HepG2 (cell line): ENCODE data around the gene ZC3H14.

Experiments
- ATF2 ChIP-seq: sonication (generic); formaldehyde crosslinking; IDR thresholded peaks from 2 replicates; pipeline ENCODE4 v1.4.0; 2020; ENCODE audit warnings: missing genetic modification reagents
- BRD4 ChIP-seq: sonication (generic); formaldehyde crosslinking; IDR thresholded peaks from 2 replicates; pipeline ENCODE4 v1.4.0; 2020; ENCODE audit warnings: missing genetic modification reagents
- CHD2 ChIP-seq: IDR thresholded peaks from 2 replicates; pipeline ENCODE4 v1.6.1; 2011; ENCODE audit warnings: low read depth, low read length, improper control_type of control experiment
- MED8 ChIP-seq: sonication (generic); formaldehyde crosslinking; IDR thresholded peaks from 2 replicates; pipeline ENCODE4 v1.8.1; 2023; ENCODE audit warnings: mild to moderate bottlenecking, missing genetic modification reagents; ENCODE audit not compliant: insufficient replicate concordance
- NR2F2 ChIP-seq: IDR thresholded peaks from 2 replicates; pipeline ENCODE4 v1.6.1; 2012; ENCODE audit warnings: low read depth, inconsistent platforms, borderline replicate concordance
- PTBP1 ChIP-seq: fragments of 200-400 bp; formaldehyde crosslinking; IDR thresholded peaks from 2 replicates; pipeline ENCODE4 v1.6.1; 2018; ENCODE audit warnings: low read length, low read depth; ENCODE audit not compliant: poor library complexity, severe bottlenecking
- ZNF274 ChIP-seq: sonication (generic); formaldehyde crosslinking; IDR thresholded peaks from 2 replicates; pipeline ENCODE4 v1.5.1; 2020; ENCODE audit warnings: mild to moderate bottlenecking, missing genetic modification reagents
- ZNF652 ChIP-seq: IDR thresholded peaks from 2 replicates; pipeline ENCODE4 v1.6.1; 2016; ENCODE audit warnings: low read depth, borderline replicate concordance
- ZZZ3 ChIP-seq: sonication (generic); formaldehyde crosslinking; IDR thresholded peaks from 2 replicates; pipeline ENCODE4 v1.4.0; 2020; ENCODE audit warnings: missing genetic modification reagents, mild to moderate bottlenecking, borderline replicate concordance

GRCh38 chr14:88597601-88598000 is 34.8 kb downstream of the ZC3H14 start:
- TF ChIP-seq PTBP1 (no peak), NR2F2 (no peak), BRD4 (CRISPR knock-in tag) (no peak), ZNF274 (no peak), MED8 (CRISPR knock-in tag) (no peak), ZNF652 (CRISPR knock-in tag) (no peak), ZZZ3 (CRISPR knock-in tag) (no peak), ATF2 (CRISPR knock-in tag) (no peak), CHD2 (no peak)
